K562 (cell line): ENCODE data around the gene PELI1. TPM values are rescaled to one million over a fixed set of nuclear protein-coding genes. Genes with fewer than 3 reads are reported as not detected.

Source experiments
- ATAC-seq: fragments of 200-7000 bp; cut with Tn5 transposase; 3 replicates; pipeline ENCODE4 v1.9.1; 2020; ENCODE audit warnings: moderate library complexity
- BruUV-seq: library from RNA; stranded (reverse); fragments of 400-500 nt; replicated peaks from 2 replicates; lab custom pipeline; 2021; lab: Mats Ljungman, UMichigan
- CTCF ChIA-PET: fragments of 300-600 bp; formaldehyde crosslinking; extraction: SDS; loops from one replicate; lab custom pipeline; 2021; ENCODE audit warnings: low intra/inter-chr PET ratio; lab: Yijun Ruan, JAX
- POLR2A ChIA-PET: fragments of 300-600, 350-650 bp; sonication (Branson Sonifier 250); formaldehyde crosslinking; extraction: SDS; loops from one replicate; lab custom pipeline; 2021; ENCODE audit warnings: antibody characterized with exemption, inconsistent platforms; lab: Yijun Ruan, JAX
- DNase-seq, 4 experiments: peaks; one replicate each; pipeline versions ENCODE4 v3.0.0 to v3.0.0-alpha.2; 2011 to 2018; ENCODE audit warnings: low spot score in 3 of 4, mixed read lengths in 3 of 4; ENCODE audit errors: extremely low read depth in 1 of 4
- FAIRE-seq: peaks from 2 replicates; lab custom pipeline; 2011; peaks lifted over from hg19 to GRCh38; lab: Jason Lieb, UNC
- H2AFZ ChIP-seq: 2 replicates; pipeline ENCODE4 v1.6.0; 2011; ENCODE audit warnings: low read depth, low read length, control low read depth, inconsistent platforms
- H3K27ac ChIP-seq: fragments of 200-600 bp; 3 replicates; pipeline ENCODE4 v1.8.0; 2011; ENCODE audit warnings: low read depth, mild to moderate bottlenecking, control low read depth, inconsistent platforms, low read length, moderate library complexity, mixed read lengths; ENCODE audit errors: extremely low read depth
- H3K27me3 ChIP-seq, 2 experiments: fragments of 300-600 bp in 1 of 2; 2 replicates in 1 of 2; 3 replicates in 1 of 2; pipeline versions ENCODE4 v1.6.0 to v1.8.0; 2011; ENCODE audit warnings: inconsistent platforms in 2 of 2, low read length in 2 of 2, mild to moderate bottlenecking in 1 of 2, mixed read lengths in 1 of 2, moderate library complexity in 1 of 2; ENCODE audit not compliant: control insufficient read depth in 2 of 2, insufficient read depth in 2 of 2
- H3K36me3 ChIP-seq: fragments of 300-600 bp; 3 replicates; pipeline ENCODE4 v1.8.0; 2011; ENCODE audit warnings: mild to moderate bottlenecking, low read length, inconsistent platforms; ENCODE audit not compliant: control insufficient read depth, insufficient read depth
- H3K4me1 ChIP-seq, 2 experiments: fragments of 200-600 bp in 1 of 2; replicated peaks in 1 of 2; 2 replicates in 1 of 2; 3 replicates in 1 of 2; pipeline versions ENCODE4 v1.5.1 to v1.8.0; 2011; ENCODE audit warnings: inconsistent platforms in 2 of 2, low read length in 2 of 2, mild to moderate bottlenecking in 1 of 2, mixed read lengths in 1 of 2, moderate library complexity in 1 of 2; ENCODE audit not compliant: control insufficient read depth in 2 of 2, insufficient read depth in 2 of 2
- H3K4me2 ChIP-seq: 2 replicates; pipeline ENCODE4 v1.6.1; 2011; ENCODE audit warnings: low read length, control low read depth, inconsistent platforms, mixed read lengths; ENCODE audit not compliant: insufficient read depth
- H3K4me3 ChIP-seq: fragments of 200-600 bp; sonication (generic), shearing (Covaris generic); 2 replicates; pipeline ENCODE4 v1.5.1; 2016; ENCODE audit warnings: control low read depth, inconsistent platforms
- H3K79me2 ChIP-seq: fragments of 200-600 bp; 3 replicates; pipeline ENCODE4 v1.8.0; 2011; ENCODE audit warnings: low read length, inconsistent platforms; ENCODE audit not compliant: control insufficient read depth, insufficient read depth
- H3K9ac ChIP-seq, 2 experiments: 2 replicates each; pipeline versions ENCODE4 v1.6.0 to v1.6.1; 2011; ENCODE audit warnings: low read depth in 2 of 2, low read length in 2 of 2, control low read depth in 1 of 2, inconsistent platforms in 1 of 2, mild to moderate bottlenecking in 1 of 2, mixed read lengths in 1 of 2; ENCODE audit not compliant: insufficient read depth in 1 of 2
- H3K9me1 ChIP-seq: one replicate; pipeline ENCODE4 v1.6.0; 2011; ENCODE audit warnings: inconsistent platforms, mild to moderate bottlenecking, low read length, moderate library complexity; ENCODE audit not compliant: control insufficient read depth, insufficient read depth
- H3K9me3 ChIP-seq: replicated peaks from 2 replicates; pipeline ENCODE4 v1.5.1; 2011; ENCODE audit warnings: low read depth, low read length, inconsistent platforms; ENCODE audit not compliant: control insufficient read depth, insufficient read depth
- H4K20me1 ChIP-seq: replicated peaks from 2 replicates; pipeline ENCODE4 v1.6.1; 2011; ENCODE audit warnings: low read length, inconsistent platforms, mixed read lengths; ENCODE audit not compliant: control insufficient read depth, insufficient read depth
- ILK ChIP-seq: fragments of 450-650 bp; IDR thresholded peaks from 2 replicates; pipeline ENCODE4 v1.6.1; 2016; ENCODE audit warnings: missing genetic modification characterization, low read depth, mild to moderate bottlenecking, missing compliant biosample characterization, moderate library complexity, borderline replicate concordance
- ZNF174 ChIP-seq: fragments of 250-450 bp; sonication (Bioruptor Pico); IDR thresholded peaks from 2 replicates; pipeline ENCODE4 v1.4.0; 2020; ENCODE audit warnings: mild to moderate bottlenecking
- WGBS: fragments of 100-300 bp; shearing (Covaris generic); methylation state at CpG from one replicate; pipeline ENCODE4 v1.1.6; 2016; ENCODE audit warnings: low coverage, mixed read lengths; ENCODE audit not compliant: insufficient coverage; ENCODE audit errors: missing lambda C conversion rate; 5-methylcytosine and 5-hydroxymethylcytosine counted together
- in situ Hi-C: fragments of 300-500 bp; cut with MboI; formaldehyde crosslinking; loops from 4 replicates; pipeline ENCODE4 v1.15.0; 2018; ENCODE audit warnings: inconsistent platforms, mixed read lengths
- intact Hi-C: fragments of 100-400 bp; cut with micrococcal nuclease; formaldehyde crosslinking; loops from 2 replicates; pipeline ENCODE4 v1.14.2; 2022
- polyA plus RNA-seq, 8 experiments: library from polyadenylated mRNA; depleted of rRNA in 4 of 8; stranded (reverse) in 5 of 8; unstranded in 3 of 8; fragments of >200 nt; fragmentation: Nextera tagmentation in 2 of 8; fragmentation: Illumina TruSeq in 1 of 8; extraction: Ambion mirVana in 2 of 8; extraction: Trizol in 1 of 8; gene quantifications; 2 replicates each; pipeline versions ENCODE4 v1.2.1 to v1.2.3, GENCODE V29; 2011 to 2014; ENCODE audit warnings: inconsistent platforms in 1 of 8, missing spikeins in 1 of 8
- total RNA-seq, 7 experiments: library from RNA; depleted of rRNA in 6 of 7; stranded (reverse); fragments of >200 nt in 6 of 7; fragmentation: Illumina TruSeq in 2 of 7; extraction: Trizol in 2 of 7; gene quantifications; 2 replicates each; pipeline versions ENCODE4 v1.2.1 to v1.2.3, GENCODE V29; 2011 to 2021; ENCODE audit warnings: low replicate concordance in 1 of 7
- TF ChIP-seq, protein P1 (sequence below): fragments of 450-650 bp; IDR thresholded peaks from 2 replicates; pipeline ENCODE4 v1.7.1; 2018; ENCODE audit warnings: mild to moderate bottlenecking, low read depth; ENCODE audit not compliant: partially characterized antibody

The PELI1 gene
- total and polyA plus RNA-seq, 9 of the 15 experiments (the other 6 are each of a cell fraction or from before 2014, with no cell fraction given) = 3.3 to 19.2 (median 12.5) TPM

GRCh38 chr2:64126601-64127000 lies 17.6 kb downstream of the PELI1 start:
- TF ChIP-seq, protein P1, sequence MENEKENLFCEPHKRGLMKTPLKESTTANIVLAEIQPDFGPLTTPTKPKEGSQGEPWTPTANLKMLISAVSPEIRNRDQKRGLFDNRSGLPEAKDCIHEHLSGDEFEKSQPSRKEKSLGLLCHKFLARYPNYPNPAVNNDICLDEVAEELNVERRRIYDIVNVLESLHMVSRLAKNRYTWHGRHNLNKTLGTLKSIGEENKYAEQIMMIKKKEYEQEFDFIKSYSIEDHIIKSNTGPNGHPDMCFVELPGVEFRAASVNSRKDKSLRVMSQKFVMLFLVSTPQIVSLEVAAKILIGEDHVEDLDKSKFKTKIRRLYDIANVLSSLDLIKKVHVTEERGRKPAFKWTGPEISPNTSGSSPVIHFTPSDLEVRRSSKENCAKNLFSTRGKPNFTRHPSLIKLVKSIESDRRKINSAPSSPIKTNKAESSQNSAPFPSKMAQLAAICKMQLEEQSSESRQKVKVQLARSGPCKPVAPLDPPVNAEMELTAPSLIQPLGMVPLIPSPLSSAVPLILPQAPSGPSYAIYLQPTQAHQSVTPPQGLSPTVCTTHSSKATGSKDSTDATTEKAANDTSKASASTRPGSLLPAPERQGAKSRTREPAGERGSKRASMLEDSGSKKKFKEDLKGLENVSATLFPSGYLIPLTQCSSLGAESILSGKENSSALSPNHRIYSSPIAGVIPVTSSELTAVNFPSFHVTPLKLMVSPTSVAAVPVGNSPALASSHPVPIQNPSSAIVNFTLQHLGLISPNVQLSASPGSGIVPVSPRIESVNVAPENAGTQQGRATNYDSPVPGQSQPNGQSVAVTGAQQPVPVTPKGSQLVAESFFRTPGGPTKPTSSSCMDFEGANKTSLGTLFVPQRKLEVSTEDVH = no peak
- no peak for TF ChIP-seq ILK (tag)
- TF ChIP-seq ZNF174 = no peak
- TF ChIP-seq, all 486 proteins: peak for 0
- no TSS peak for BruUV-seq
- no peaks in the 10 kb centered on the region for H3K9me1 ChIP-seq
- DNase-seq = no peak
- no peak overlapping the region for H3K4me2 ChIP-seq
- FAIRE-seq = no peak
- H3K27ac ChIP-seq = no peak overlapping the region
- POLR2A ChIA-PET = interaction anchor here (0.7 to 1.6 kb wide), 2 partner anchors 15 to 35 kb away, joined by 3 to 5 read pairs; no protein-coding TSS in a partner anchor
- WGBS = 63% methylated on average over 3 of the region's 3 CpGs
- no peak overlapping the region for H3K9ac ChIP-seq
- in situ Hi-C loops = no loop called here
- no peaks in the 10 kb centered on the region for H3K9me3 ChIP-seq
- no peak overlapping the region for H3K4me3 ChIP-seq
- no peaks in the 10 kb centered on the region for H3K27me3 ChIP-seq
- no peaks in the 10 kb centered on the region for H4K20me1 ChIP-seq
- intact Hi-C loops = no loop called here
- peaks cover 26% of the 10 kb centered on the region; the same call in 2 of the 3 replicates for H3K79me2 ChIP-seq
- no peaks in the 10 kb centered on the region for H3K36me3 ChIP-seq
- CTCF ChIA-PET = no interaction called here
- no peak for ATAC-seq
- no peak overlapping the region for H2AFZ ChIP-seq
- no peaks in the 10 kb centered on the region for H3K4me1 ChIP-seq
